Left renal cortex interstitium (tissue), 4 donors: ENCODE measurements around the gene LCN2. TPM values are rescaled to one million over a fixed set of nuclear protein-coding genes. Genes with fewer than 3 reads are reported as not detected.
"Not testable (repeated sequence)": the region's sequence is repeated elsewhere in the genome, so short reads cannot be mapped to it uniquely, and the experiment has no call there.

ENCODE experiments used
- DNase-seq, 4 donors: peaks; one replicate each; pipeline ENCODE4 v3.0.0-alpha.2; 2013; ENCODE audit warnings: low read depth in 4 of 4, low spot score in 2 of 4, missing footprints in 1 of 4
- polyA plus RNA-seq, 4 donors: library from polyadenylated mRNA; unstranded; fragments of 120-200 nt; gene quantifications; one replicate each; pipeline ENCODE4 v1.2.1, GENCODE V29; 2013; ENCODE audit not compliant: insufficient read length in 4 of 4

Gene LCN2
- polyA plus RNA-seq, result 1 to 10 TPM in 3 of 4 donors, under 1 TPM in 1; 0.29 to 1.8 (median 1.1) TPM

DNA sequence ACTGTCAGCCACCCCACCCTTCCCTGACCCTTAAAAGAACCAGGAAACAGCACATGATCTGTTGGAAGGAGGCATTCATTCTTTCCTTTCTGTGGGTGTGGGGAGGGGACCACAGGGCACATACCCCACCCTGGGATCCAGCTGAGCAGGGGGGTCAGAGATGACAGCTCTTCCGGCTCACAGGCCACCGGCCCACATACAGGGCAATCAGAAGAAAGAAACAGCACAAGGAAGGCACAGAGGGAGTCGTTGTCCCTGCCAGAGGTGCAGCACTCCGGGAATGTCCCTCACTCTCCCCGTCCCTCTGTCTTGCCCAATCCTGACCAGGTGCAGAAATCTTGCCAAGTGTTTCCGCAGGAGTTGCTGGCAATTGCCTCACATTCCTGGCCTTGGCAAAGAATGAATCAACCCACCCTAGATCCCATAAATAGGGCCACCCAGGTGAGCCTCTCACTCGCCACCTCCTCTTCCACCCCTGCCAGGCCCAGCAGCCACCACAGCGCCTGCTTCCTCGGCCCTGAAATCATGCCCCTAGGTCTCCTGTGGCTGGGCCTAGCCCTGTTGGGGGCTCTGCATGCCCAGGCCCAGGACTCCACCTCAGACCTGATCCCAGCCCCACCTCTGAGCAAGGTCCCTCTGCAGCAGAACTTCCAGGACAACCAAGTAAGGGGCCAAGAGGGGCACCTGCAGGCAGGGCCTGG is at the start of gene LCN2:
Gene LCN2, plus strand, starts transcription at position 453 of the 701 bp plus-strand sequence. Its CDS starts 73 bp downstream, at position 526.
- DNase-seq, result no peak

DNA sequence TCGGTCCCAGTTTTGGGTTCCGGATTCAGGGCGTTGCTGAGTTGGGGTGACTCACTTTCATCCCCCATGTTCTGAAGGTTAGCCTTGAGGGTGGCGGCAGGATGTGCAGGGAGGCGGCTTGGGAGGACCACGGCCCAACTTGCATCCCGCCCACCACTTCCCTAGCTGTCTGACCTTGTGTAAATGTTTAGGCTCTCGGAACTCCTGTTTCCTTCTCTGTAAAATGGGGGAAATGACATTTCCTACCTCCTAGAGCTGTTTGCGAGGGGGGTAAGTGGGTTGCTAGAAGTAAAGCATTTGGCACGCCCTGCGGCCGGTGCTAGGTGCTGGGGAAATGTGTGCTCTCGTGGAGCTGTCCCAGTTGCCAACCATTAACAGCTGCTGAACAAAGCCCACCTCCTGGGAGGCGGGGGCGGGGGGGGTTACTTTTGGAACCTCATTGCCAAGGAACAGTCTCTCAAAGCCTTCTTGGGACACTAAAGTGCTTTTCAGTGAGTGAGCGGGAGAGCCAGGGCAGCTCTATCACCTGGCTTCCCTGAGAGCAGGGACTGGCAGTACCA is 49.2 kb upstream of the LCN2 start:
- no peak for DNase-seq

DNA sequence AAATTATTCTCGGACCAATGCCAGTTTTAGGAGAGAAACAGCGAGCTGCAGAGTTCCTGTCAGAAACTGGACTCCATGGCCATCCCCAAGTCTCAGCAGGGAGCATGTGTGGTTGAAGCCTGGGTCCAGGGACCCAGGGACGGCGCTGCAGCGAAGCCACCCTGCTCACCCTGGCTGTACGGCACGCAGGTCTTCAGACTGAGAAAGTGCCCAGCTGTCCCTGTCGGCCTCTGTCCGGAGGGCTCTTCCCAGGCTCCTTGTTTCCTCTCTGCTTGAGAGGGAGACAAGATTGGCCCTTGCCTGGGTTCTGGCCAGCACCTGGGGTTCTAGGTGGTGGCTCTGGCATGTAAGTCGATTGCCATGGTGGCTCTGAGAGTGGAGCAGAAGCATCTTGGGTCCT is 48.7 kb upstream of the LCN2 start:
- DNase-seq, result no peak

DNA sequence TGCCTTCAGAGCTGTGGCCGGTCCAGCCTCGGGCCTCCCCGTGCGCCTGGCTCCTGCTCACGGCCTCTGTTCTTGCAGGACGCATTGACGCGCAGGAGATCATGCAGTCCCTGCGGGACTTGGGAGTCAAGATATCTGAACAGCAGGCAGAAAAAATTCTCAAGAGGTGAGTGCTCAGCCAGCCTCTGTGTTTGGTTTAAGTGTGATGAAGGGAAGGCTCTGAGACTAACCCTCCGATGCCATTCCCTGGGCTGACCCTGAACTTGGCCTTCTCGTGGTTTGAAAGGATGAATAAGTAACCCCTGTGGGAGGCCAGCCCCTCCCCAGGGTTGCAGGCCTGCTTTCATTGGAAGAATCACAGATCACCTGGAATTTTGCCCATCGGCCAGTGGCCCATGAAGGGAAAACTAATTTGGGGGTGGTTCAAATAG is 48.0 kb upstream of the LCN2 start:
- DNase-seq, result no peak

DNA sequence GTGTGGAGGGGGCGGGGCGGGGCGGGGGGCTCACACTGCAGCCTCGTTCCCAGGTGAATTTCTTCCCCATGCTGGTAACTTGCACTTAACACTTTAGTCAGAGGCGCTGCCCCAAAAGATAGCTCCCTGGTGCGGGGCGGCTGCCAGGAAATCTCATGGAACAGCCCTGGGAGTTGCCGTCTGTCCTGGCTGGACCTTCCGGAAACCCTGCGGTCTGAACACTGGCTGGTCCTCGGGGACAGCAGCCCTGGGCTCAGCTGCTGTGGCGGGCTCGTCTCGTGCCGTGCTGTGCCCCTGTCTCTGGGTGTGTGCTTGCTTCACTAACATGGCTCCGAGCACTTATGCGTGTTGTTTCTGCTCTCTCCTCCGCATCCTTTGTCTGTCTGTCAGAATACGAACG is 47.6 kb upstream of the LCN2 start:
- no peak for DNase-seq

DNA sequence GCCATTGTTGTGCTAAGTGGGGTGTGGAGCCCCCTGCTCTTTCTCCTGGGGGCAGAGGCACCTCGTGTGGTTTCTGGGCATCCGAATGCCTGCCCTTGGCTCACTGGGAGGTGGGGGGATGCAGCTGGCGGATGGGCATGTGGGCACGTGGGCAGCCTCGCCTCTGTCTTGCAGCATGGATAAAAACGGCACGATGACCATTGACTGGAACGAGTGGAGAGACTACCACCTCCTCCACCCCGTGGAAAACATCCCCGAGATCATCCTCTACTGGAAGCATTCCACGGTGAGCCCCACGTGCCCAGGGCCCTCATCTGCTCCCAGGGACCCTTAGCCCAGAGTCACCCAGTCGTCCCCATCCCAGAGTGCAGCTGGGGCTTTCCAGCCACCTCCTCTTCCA is 47.1 kb upstream of the LCN2 start:
- DNase-seq, result no peak

DNA sequence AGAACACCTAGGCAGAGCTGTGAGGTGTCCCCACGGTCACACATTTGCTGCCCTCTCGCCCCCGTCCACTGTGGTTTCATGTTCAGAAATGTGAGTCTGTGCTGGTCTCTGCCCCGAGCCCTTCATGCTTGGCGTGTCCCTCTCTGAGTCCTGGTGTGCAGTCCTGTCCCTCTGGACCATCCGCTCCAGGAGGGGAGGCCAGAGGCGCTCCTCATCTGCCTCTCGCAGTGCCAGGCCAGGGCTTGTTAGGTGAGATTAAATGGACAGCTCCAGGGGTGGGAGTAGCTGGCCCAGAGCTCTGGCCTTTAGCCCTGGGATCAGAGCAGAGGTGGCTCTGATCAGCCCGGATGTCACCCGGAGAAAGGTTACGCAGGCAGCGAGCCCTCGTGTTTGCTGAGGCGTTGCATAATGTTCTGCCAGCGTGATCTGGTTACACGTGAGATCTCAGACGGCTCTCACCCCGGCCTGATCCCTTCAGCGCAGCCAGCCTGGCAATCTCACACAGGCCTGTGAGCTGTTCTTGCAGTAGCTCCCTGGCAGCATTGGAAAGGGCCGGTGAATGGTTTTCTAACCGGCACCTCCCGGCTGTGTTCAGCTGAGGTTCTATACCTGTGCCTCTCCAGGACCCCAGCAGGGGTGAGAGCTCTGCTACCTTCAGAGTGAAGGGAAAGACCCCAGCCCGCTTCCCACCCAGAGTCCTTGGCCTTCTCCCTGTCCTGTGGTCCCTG is 46.2 kb upstream of the LCN2 start:
- DNase-seq, result no peak

DNA sequence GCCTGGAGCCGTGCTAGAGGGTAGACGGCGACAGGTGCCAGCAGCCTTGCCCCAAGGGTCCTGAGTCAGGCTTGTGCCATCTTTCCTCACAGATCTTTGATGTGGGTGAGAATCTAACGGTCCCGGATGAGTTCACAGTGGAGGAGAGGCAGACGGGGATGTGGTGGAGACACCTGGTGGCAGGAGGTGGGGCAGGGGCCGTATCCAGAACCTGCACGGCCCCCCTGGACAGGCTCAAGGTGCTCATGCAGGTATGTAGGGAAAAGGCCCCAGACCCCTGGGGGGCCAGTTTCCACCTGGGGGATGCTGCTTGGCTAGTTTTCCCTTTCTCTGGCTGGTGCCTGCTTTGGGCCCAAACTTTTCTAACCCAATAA is 45.7 kb upstream of the LCN2 start:
- DNase-seq, result no peak

DNA sequence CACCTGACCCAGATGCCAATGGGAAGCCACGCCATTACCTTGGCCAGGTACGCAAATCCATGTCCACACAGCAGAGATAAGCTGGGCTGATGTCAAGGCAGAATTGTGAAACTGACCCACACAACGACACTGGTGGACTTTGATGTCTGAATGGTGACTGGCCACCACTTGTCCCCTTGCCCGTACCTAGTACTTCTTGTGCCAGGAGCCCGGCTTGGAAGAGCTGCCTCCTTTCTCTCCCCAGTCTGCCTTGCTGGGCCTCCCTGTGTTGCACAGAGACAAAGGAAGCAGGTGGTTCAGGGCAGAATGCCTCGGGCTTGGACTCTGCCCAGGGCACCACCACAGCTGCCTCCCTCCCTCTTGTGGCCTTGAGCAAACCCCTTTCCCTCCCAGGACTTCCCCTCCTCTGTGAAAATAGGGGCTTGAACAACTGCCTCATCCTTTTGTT is 45.1 kb upstream of the LCN2 start:
- no peak for DNase-seq

DNA sequence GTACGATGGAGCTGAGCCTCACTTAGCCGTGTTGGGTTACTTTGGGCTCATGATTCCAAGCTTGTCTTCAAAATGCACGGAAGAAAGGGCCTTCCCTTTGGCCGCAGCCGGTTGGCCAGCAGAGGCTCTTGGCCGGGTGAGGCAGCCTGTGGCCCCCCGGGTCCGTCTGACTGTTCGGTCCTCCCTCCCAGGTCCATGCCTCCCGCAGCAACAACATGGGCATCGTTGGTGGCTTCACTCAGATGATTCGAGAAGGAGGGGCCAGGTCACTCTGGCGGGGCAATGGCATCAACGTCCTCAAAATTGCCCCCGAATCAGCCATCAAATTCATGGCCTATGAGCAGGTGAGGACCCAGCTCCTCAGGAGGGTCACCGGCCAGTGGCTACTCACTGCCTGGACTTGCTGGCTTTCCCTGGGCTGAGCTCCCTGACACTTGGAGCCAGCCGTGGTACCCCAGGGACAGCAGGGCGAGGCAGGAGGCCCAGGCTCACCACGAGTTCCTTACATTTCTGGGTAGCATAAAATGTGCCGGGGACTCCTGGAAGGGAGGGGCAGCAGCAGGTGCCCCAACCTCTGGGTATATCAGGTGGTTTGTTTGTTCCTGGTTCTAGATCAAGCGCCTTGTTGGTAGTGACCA is 43.6 kb upstream of the LCN2 start:
- no peak for DNase-seq

DNA sequence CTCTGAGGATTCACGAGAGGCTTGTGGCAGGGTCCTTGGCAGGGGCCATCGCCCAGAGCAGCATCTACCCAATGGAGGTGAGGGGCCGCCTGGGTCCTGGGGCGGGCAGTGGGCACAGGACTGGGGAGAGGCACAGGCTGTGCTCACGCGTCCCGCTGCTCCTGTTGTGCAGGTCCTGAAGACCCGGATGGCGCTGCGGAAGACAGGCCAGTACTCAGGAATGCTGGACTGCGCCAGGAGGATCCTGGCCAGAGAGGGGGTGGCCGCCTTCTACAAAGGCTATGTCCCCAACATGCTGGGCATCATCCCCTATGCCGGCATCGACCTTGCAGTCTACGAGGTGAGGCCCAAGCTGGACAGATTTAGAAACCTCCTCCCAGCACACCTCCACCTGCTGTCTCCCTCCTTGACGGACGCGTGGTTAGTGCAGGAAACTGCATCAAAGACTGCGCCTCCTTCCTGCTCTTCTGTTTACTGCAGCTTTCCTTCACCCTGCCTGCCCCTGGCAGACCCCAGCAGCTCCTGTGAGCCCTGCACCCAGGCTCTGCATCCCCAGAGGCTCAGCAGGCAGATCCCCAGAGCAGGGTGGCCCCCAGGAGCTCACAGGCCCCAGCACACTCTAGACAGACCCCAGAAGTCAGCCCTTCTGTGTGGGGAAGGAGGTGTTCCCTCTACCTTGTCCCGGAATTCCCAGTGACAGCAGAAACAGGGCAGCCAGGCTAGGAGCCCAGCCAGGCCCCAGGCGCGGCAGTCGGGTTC is 42.9 kb upstream of the LCN2 start:
- DNase-seq, result no peak

DNA sequence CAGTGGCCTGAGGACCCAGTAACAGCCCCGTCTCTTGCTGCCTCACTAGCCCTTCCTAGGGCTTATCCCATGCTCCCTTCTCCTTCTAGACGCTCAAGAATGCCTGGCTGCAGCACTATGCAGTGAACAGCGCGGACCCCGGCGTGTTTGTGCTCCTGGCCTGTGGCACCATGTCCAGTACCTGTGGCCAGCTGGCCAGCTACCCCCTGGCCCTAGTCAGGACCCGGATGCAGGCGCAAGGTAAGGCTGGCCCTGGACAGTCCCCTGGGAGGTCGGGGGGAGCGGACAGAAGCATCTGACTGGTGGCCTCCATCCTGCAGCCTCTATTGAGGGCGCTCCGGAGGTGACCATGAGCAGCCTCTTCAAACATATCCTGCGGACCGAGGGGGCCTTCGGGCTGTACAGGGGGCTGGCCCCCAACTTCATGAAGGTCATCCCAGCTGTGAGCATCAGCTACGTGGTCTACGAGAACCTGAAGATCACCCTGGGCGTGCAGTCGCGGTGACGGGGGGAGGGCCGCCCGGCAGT is 42.2 kb upstream of the LCN2 start:
- DNase-seq, result no peak

DNA sequence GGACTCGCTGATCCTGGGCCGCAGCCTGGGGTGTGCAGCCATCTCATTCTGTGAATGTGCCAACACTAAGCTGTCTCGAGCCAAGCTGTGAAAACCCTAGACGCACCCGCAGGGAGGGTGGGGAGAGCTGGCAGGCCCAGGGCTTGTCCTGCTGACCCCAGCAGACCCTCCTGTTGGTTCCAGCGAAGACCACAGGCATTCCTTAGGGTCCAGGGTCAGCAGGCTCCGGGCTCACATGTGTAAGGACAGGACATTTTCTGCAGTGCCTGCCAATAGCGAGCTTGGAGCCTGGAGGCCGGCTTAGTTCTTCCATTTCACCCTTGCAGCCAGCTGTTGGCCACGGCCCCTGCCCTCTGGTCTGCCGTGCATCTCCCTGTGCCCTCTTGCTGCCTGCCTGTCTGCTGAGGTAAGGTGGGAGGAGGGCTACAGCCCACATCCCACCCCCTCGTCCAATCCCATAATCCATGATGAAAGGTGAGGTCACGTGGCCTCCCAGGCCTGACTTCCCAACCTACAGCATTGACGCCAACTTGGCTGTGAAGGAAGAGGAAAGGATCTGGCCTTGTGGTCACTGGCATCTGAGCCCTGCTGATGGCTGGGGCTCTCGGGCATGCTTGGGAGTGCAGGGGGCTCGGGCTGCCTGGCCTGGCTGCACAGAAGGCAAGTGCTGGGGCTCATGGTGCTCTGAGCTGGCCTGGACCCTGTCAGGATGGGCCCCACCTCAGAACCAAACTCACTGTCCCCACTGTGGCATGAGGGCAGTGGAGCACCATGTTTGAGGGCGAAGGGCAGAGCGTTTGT is 41.6 kb upstream of the LCN2 start:
- no peak for DNase-seq

DNA sequence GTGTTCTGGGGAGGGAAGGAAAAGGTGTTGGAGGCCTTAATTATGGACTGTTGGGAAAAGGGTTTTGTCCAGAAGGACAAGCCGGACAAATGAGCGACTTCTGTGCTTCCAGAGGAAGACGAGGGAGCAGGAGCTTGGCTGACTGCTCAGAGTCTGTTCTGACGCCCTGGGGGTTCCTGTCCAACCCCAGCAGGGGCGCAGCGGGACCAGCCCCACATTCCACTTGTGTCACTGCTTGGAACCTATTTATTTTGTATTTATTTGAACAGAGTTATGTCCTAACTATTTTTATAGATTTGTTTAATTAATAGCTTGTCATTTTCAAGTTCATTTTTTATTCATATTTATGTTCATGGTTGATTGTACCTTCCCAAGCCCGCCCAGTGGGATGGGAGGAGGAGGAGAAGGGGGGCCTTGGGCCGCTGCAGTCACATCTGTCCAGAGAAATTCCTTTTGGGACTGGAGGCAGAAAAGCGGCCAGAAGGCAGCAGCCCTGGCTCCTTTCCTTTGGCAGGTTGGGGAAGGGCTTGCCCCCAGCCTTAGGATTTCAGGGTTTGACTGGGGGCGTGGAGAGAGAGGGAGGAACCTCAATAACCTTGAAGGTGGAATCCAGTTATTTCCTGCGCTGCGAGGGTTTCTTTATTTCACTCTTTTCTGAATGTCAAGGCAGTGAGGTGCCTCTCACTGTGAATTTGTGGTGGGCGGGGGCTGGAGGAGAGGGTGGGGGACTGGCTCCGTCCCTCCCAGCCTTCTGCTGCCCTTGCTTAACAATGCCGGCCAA is 40.8 kb upstream of the LCN2 start:
- no peak for DNase-seq

DNA sequence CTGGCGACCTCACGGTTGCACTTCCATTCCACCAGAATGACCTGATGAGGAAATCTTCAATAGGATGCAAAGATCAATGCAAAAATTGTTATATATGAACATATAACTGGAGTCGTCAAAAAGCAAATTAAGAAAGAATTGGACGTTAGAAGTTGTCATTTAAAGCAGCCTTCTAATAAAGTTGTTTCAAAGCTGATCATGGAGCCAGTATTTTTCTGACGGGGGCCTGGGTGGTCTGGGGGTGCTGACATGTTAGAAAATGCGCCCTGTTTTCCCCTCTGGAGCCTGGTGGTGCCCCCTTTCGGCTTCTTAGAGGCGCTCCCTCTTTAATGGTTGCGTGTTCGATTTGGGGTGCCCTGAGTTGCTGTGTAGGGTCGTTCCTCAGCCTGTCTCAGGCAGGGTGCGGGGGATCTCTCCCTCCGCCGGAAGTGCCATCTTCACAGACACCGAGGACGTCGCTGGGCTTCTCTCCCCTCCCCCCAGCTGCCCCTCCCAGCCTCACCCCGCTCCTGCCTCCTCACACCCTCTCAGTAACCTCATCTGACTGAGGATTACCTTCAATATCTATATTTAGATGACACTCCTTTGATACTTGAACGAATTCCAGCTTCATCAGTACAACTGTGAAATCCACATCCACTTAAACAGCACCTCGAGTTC is 40.1 kb upstream of the LCN2 start:
- no peak for DNase-seq

DNA sequence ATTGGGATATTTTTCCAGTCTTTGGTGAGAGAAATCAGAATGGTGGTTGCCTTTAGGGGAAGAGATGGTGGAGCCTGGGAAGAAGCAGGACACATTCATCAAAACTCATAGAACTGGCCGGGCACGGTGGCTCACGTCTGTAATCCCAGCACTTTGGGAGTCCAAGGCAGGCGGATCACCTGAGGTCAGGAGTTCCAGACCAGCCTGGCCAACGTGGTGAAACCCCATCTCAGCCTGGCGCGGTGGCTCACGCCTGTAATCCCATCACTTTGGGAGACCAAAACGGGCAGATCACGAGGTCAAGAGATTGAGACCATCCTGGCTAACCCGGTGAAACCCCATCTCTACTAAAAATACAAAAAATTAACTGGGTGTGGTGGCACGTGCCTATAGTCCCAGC is 37.5 kb upstream of the LCN2 start:
- DNase-seq, result not testable (repeated sequence)

DNA sequence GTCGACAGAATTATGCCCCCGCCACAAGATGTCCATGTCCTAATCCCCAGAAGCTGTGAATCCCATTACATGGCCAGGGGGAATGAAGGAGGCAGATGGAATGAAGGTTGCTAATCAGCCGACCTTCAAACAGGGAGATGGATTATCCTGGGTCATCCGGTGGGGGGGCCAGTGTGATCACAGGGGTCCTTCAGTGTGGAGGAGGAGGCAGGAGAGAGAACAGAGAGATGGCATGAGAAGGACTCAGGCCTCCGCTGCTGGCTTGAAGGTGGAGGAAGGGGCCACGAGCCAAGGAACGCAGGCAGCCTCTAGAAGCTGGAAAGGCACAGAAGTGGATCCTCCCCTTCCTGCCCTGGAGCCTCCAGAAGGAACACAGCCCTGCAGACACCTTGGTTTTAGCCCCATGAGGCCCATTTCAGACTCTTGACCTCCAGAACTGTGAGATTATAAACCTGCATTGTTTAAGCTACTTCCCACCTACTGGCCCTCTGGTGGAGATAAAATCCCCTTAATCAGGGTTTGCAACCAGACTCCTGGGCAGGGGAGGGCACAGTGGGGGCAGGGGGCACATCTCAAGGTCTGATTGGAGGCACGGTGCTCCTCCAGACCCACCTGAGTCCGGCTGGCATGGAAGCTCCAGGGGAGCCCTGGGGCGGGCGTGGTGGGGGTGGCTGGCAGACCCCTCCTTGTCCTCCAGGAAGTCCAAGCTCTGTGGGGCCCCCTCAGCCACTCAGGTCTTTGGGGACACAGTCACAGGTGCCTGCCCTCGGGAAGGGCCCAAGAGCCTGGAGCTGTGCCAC is 35.5 kb upstream of the LCN2 start:
- DNase-seq, result no peak
